Epithelial cell of esophagus (primary cell): ENCODE measurements around the gene WDR93.

Experiments used
- DNase-seq: peaks from one replicate; pipeline ENCODE4 v3.0.0; 2010; ENCODE audit warnings: low read depth
- H3K4me3 ChIP-seq: 2 replicates; pipeline ENCODE4 v1.5.1; 2011; ENCODE audit warnings: mild to moderate bottlenecking, low read length, control low read depth
- CTCF ChIP-seq: IDR thresholded peaks from 2 replicates; pipeline ENCODE4 v1.5.1; 2011; ENCODE audit warnings: low read depth, mild to moderate bottlenecking, low read length, control low read depth, inconsistent platforms; ENCODE audit not compliant: insufficient read depth; ENCODE audit errors: missing control alignments

The WDR93 gene

GRCh38 chr15:89735773-89736172 lies 45.2 kb downstream of the WDR93 start:
- no peak for TF ChIP-seq CTCF
- no peak for DNase-seq

GRCh38 chr15:89740137-89740536 lies 49.5 kb downstream of the WDR93 start:
- no peak overlapping the region for H3K4me3 ChIP-seq
- TF ChIP-seq CTCF, result peak; percentile 89
- peak; percentile 77 for DNase-seq

More at GRCh38 chr15:89735773-89736172, 45.2 kb downstream of the WDR93 start:
- no peak overlapping the region for H3K4me3 ChIP-seq

- no peak overlapping the region for H3K4me3 ChIP-seq
- DNase-seq, result no peak
- TF ChIP-seq CTCF, result no peak
Measured at GRCh38 chr15:89743011-89743410, 52.4 kb downstream of the WDR93 start.

- peak; percentile 49 for DNase-seq
- no peak for TF ChIP-seq CTCF
Measured at GRCh38 chr15:89743594-89743993, 53.0 kb downstream of the WDR93 start.

GRCh38 chr15:89745131-89745530 lies 54.5 kb downstream of the WDR93 start:
- no peak for TF ChIP-seq CTCF
- DNase-seq, result no peak
- no peak overlapping the region for H3K4me3 ChIP-seq

More at GRCh38 chr15:89743594-89743993, 53.0 kb downstream of the WDR93 start:
- no peak overlapping the region for H3K4me3 ChIP-seq

GRCh38 chr15:89745768-89746167 lies 55.2 kb downstream of the WDR93 start:
- H3K4me3 ChIP-seq, result no peak overlapping the region
- no peak for DNase-seq
- no peak for TF ChIP-seq CTCF

GRCh38 chr15:89746386-89746780 lies 55.8 kb downstream of the WDR93 start:
- H3K4me3 ChIP-seq, result no peak overlapping the region
- no peak for TF ChIP-seq CTCF
- no peak for DNase-seq
